ENCODE results near the gene TBC1D9B.
A peak's percentile ranks its signal among the peaks of the same experiment; 100 is the strongest.

Gene TBC1D9B

GRCh38 chr5:179818746-179819295 lies 88.9 kb downstream of the TBC1D9B start:
- H3K9me3 Mint-ChIP-seq, result no peaks in the 10 kb centered on the region
- no peaks in the 10 kb centered on the region for H3K27me3 Mint-ChIP-seq
- peak overlapping the region; percentile 95 to 98 for H3K27ac Mint-ChIP-seq
- peak; percentile 81 for ATAC-seq
- H3K4me3 Mint-ChIP-seq, result peak overlapping the region; percentile 82 to 94
- peak; percentile 87 to 95 for DNase-seq
- peaks cover 63% of the 10 kb centered on the region for H3K4me1 Mint-ChIP-seq

DNA sequence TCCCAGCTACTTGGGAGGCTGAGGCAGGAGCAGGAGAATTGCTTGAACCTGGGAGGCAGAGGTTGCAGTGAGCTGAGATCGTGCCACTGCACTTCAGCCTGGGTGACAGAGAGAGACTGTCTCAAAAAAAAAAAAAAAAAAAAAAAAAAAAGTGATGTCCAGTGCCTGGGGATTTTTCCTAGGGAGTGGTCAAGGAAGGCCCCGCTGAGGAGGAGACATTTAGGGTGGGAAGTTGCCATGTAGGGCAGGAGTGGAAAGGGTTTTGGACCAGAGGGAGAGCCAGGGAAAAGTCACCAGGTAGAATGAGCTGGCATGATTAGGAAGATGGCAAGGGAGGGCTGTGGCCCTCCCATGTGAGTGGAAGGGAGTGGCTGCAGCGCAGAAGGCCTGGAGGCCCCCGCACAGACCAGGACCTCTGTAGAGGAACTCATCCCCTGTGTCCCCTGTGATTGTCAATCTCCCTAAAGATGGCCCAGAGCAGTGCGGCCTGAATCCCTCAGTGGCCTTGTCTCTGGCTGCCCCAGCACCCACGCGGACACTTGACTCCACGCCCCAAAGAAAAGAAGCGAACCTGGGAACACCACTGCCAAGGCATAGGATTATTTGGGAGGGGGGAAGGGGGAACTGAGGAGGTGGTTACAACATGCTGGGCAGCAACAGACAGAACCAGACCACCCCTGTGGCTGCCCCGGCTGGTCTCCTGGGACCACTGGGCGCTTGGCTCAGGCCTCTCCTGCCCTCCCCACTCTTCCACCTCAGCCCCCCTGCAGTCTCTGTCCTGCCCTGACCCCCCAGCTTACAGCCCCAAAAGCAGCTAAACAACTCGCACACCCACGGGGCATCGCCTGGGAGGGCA lies 89.6 kb downstream of the TBC1D9B start:
- Mint-ChIP-seq H3K4me3 (peak overlapping the region; percentile 82 to 94), H3K27me3 (no peaks in the 10 kb centered on the region), H3K9me3 (no peaks in the 10 kb centered on the region), H3K4me1 (peaks cover 56% of the 10 kb centered on the region), H3K27ac (peak overlapping the region; percentile 95 to 98)
- DNase-seq, result no peak
- no peak for ATAC-seq

- ATAC-seq (no peak), DNase-seq (no peak)
- H3K9me3 Mint-ChIP-seq, result no peaks in the 10 kb centered on the region
- peak overlapping the region; percentile 82 to 94 for H3K4me3 Mint-ChIP-seq
- H3K27ac Mint-ChIP-seq, result peak overlapping the region in 1 of 2 donors; percentile 98
- peaks cover 49% of the 10 kb centered on the region for H3K4me1 Mint-ChIP-seq
- no peaks in the 10 kb centered on the region for H3K27me3 Mint-ChIP-seq
Observed at GRCh38 chr5:179817470-179817840, 90.2 kb downstream of the TBC1D9B start.

DNA sequence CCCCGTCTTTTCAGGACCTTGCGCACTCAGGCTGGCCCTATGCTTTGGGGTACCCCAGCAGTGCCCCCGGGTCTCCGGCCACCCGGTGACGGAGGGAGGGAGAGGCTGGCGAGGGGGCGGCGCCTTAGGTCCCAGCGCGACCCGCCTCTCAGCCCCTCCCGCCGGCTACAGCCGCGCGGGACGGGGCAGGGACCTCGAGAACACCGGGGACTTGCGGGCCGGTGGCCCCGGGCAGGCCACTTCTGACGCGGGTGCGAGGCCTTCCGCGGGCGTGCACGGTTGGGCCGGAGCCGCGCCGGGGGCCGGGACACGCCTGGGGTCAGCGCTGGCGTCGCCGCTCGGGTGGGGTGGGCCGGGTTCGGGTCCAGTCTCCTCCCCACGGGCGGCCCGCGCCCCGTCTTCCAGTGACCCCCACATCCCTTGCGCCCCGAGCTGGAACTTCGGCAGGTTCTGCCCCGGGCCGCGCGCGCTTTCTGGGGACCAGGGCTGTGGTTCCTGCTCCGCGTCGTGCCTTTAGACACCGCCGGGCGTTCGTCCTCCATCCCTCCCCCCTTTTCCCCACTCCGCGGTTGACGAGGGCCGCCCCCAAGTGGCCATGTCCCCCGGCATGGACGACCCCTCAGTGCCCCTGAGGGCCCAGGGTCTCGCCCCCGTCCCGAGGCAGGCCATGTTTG lies 90.8 kb downstream of the TBC1D9B start:
- Mint-ChIP-seq H3K4me3 (peak overlapping the region; percentile 82 to 94), H3K27ac (peak overlapping the region in 1 of 2 donors; percentile 19), H3K4me1 (peaks cover 44% of the 10 kb centered on the region), H3K9me3 (no peaks in the 10 kb centered on the region), H3K27me3 (no peaks in the 10 kb centered on the region)
- DNase-seq, result no peak
- no peak for ATAC-seq

GRCh38 chr5:179816401-179816795 lies 91.3 kb downstream of the TBC1D9B start:
- Mint-ChIP-seq H3K4me3 (peak overlapping the region; percentile 26 to 32), H3K9me3 (no peaks in the 10 kb centered on the region), H3K27ac (no peak overlapping the region), H3K4me1 (peaks cover 38% of the 10 kb centered on the region), H3K27me3 (no peaks in the 10 kb centered on the region)
- no peak for ATAC-seq
- no peak for DNase-seq

- peak overlapping the region; percentile 19 to 23 for H3K4me3 Mint-ChIP-seq
- H3K4me1 Mint-ChIP-seq, result peaks cover 37% of the 10 kb centered on the region
- no peaks in the 10 kb centered on the region for H3K9me3 Mint-ChIP-seq
- no peaks in the 10 kb centered on the region for H3K27me3 Mint-ChIP-seq
- DNase-seq (no peak), ATAC-seq (no peak)
- peak overlapping the region in 1 of 2 donors; percentile 77 for H3K27ac Mint-ChIP-seq
Observed at GRCh38 chr5:179815491-179816249, 92.0 kb downstream of the TBC1D9B start.

DNA sequence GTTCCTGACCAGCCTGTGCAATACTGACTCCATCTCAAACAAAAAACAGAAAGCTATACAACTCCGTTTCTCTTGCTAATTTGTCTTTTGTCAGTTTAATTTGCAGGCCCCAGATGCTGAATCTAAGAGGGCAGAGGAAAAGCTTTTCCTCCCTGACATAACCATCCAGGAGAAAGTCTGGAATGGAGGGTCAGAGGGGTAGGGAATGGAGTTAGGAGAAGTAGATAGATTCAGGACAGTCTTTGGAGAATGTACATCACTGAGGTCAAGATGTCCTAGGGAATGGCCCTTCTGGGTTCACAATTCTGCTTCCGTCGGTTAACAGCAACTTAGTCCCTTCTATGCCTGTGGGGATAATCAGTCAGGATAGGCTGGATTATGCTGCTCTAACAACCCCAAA lies 93.6 kb downstream of the TBC1D9B start:
- no peak overlapping the region for H3K27ac Mint-ChIP-seq
- H3K27me3 Mint-ChIP-seq, result no peaks in the 10 kb centered on the region
- H3K9me3 Mint-ChIP-seq, result no peaks in the 10 kb centered on the region
- no peak for DNase-seq
- ATAC-seq, result no peak
- peaks cover 21% of the 10 kb centered on the region for H3K4me1 Mint-ChIP-seq
- no peak overlapping the region for H3K4me3 Mint-ChIP-seq

GRCh38 chr5:179812997-179813607 lies 94.6 kb downstream of the TBC1D9B start:
- no peak overlapping the region for H3K27ac Mint-ChIP-seq
- no peaks in the 10 kb centered on the region for H3K9me3 Mint-ChIP-seq
- peaks cover 13% of the 10 kb centered on the region for H3K4me1 Mint-ChIP-seq
- no peak overlapping the region for H3K4me3 Mint-ChIP-seq
- DNase-seq (no peak), ATAC-seq (no peak)
- no peaks in the 10 kb centered on the region for H3K27me3 Mint-ChIP-seq

DNA sequence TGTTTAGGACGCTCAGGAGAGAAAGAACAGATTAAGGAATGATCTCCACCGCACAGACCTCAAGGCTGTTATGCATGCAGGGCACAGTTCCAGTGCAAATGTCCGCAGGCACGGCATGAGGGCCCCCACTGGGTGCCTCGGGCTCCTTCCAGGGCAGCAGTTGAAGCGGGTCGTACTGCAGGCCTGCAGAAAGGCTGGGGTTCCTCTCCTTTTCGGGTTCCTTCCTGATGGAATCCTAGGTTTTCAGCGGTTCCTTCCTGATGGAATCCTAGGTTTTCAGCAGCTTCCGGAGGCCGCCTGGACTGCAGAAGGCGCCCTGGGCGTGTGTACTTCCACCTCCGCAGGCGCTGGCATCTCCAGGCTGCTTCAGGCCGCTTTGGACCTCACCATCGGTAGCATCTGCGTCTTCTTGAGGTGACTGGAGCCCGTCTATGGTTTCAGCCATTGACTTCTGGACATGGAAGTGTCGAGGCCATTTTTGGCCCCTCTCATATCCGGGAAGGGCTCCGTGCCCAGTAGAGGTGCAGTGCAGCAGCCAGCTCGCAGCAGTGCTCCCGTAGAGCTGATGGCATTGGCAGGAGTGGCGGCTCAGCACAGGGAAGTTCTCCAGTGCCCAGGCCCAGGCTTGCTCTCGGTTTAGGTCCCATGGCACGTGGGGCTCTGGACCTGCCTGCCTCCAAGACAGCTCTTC lies 95.4 kb downstream of the TBC1D9B start:
- ATAC-seq, result no peak

More for the DNA sequence above, 95.4 kb downstream of the TBC1D9B start:
- no peak for DNase-seq
- H3K9me3 Mint-ChIP-seq, result no peaks in the 10 kb centered on the region
- no peak overlapping the region for H3K27ac Mint-ChIP-seq
- H3K27me3 Mint-ChIP-seq, result no peaks in the 10 kb centered on the region
- peaks cover 12% of the 10 kb centered on the region for H3K4me1 Mint-ChIP-seq
- H3K4me3 Mint-ChIP-seq, result no peak overlapping the region

Measured in stimulated activated naive CD8-positive, alpha-beta T cell treated with anti-CD3 and anti-CD28 coated beads, Interleukin-15, amount 100 ng/mL, for 72 hours (primary cell).